Esophagus squamous epithelium (tissue), 5 donors: Measurements from ENCODE around the gene BAG3. TPM values are rescaled to one million over a fixed set of nuclear protein-coding genes. Genes with fewer than 3 reads are reported as not detected.

Experiments
- DNase-seq: peaks from one replicate; lab custom pipeline; 2025; lab: John Stamatoyannopoulos, UW
- H3K27ac ChIP-seq, 4 donors: fragments of 200-600 bp; sonication (generic); one replicate each; pipeline ENCODE4 v1.5.1; 2016 to 2019; ENCODE audit warnings: mild to moderate bottlenecking in 1 of 4
- H3K27me3 ChIP-seq, 4 donors: fragments of 200-600 bp; sonication (generic); 1 replicate in 3 of 4; 2 replicates in 1 of 4; pipeline versions ENCODE4 v1.5.1 to v1.6.0; 2017 to 2021; ENCODE audit warnings: antibody characterized with exemption in 1 of 4
- H3K36me3 ChIP-seq, 3 donors: fragments of 200-600 bp; sonication (generic); one replicate each; pipeline ENCODE4 v1.5.1; 2016 to 2019
- H3K4me1 ChIP-seq, 3 donors: fragments of 200-600 bp; sonication (generic); one replicate each; pipeline ENCODE4 v1.5.1; 2017 to 2019
- H3K4me3 ChIP-seq, 4 donors: fragments of 200-600 bp; sonication (generic); 1 replicate in 3 of 4; 2 replicates in 1 of 4; pipeline ENCODE4 v1.5.1; 2016 to 2019; ENCODE audit warnings: mild to moderate bottlenecking in 2 of 4, moderate library complexity in 1 of 4
- H3K9me3 ChIP-seq, 3 donors: fragments of 200-600 bp; sonication (generic); one replicate each; pipeline ENCODE4 v1.5.1; 2016 to 2019
- POLR2A ChIP-seq, 4 donors: fragments of 450-650 bp; IDR thresholded peaks; one replicate each; pipeline ENCODE4 v1.6.1; 2017; ENCODE audit warnings: antibody characterized with exemption in 4 of 4, mild to moderate bottlenecking in 4 of 4, moderate library complexity in 3 of 4
- WGBS, 2 donors: methylation state at CpG; one replicate each; pipeline ENCODE4 v1.1.5; 2018; 5-methylcytosine and 5-hydroxymethylcytosine counted together
- intact Hi-C: fragments of 100-400 bp; cut with DNase I; formaldehyde crosslinking; loops from one replicate; pipeline ENCODE4 v1.15.0; 2022
- total RNA-seq, 4 donors: library from RNA; depleted of rRNA; stranded (reverse); fragments of >200 nt; gene quantifications; one replicate each; pipeline ENCODE4 v1.1.0, GENCODE V29; 2016
- TF ChIP-seq, protein P1 (sequence below), 6 experiments: fragments of 450-650 bp in 4 of 6; fragments of 200-600 bp in 2 of 6; sonication (generic) in 2 of 6; IDR thresholded peaks; one replicate each; pipeline ENCODE4 v1.5.1; 2016 to 2019; ENCODE audit warnings: antibody characterized with exemption in 6 of 6, mild to moderate bottlenecking in 4 of 6, moderate library complexity in 4 of 6
- donor health status: DM: yes; HTN: yes; CAD: no.

BAG3 gene
- total RNA-seq, 4 donors from 2014 or later = 51.6 to 102 (median 57.2) TPM

DNA sequence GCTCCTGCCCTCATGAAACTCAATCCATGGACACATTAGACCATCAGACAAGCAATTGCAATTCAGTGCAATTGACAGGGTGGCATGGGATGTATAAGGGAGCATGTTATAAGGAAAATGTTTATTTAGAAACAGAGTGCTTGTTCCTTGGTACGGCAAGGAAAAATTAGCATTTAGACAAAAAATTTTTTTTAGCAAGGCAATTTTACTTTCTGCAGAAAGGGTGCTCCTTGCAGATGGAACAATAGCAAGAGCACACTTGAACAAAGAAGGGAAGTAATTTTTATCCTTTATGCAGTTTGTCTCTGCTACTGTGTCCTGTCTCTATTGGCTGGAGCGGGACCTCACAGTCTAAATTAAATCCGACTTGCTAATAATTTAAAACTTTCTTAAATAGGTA lies 6.2 kb upstream of the BAG3 start:
- no peaks in the 10 kb centered on the region for H3K36me3 ChIP-seq
- 88 to 93% methylated on average over 3 of the region's 3 CpGs for WGBS, 2 donors
- H3K27me3 ChIP-seq = no peaks in the 10 kb centered on the region
- no peak overlapping the region for H3K27ac ChIP-seq
- intact Hi-C loops = no loop called here
- H3K4me3 ChIP-seq = no peak overlapping the region
- no peak for DNase-seq
- peaks cover 0 to 19% (median 0%) of the 10 kb centered on the region in 3 donors for H3K4me1 ChIP-seq
- H3K9me3 ChIP-seq = peaks cover 0 to 16% (median 0%) of the 10 kb centered on the region in 3 donors
- no peak for TF ChIP-seq POLR2A (IDR thresholded peaks at IDR 0.05)
- TF ChIP-seq, protein P1, sequence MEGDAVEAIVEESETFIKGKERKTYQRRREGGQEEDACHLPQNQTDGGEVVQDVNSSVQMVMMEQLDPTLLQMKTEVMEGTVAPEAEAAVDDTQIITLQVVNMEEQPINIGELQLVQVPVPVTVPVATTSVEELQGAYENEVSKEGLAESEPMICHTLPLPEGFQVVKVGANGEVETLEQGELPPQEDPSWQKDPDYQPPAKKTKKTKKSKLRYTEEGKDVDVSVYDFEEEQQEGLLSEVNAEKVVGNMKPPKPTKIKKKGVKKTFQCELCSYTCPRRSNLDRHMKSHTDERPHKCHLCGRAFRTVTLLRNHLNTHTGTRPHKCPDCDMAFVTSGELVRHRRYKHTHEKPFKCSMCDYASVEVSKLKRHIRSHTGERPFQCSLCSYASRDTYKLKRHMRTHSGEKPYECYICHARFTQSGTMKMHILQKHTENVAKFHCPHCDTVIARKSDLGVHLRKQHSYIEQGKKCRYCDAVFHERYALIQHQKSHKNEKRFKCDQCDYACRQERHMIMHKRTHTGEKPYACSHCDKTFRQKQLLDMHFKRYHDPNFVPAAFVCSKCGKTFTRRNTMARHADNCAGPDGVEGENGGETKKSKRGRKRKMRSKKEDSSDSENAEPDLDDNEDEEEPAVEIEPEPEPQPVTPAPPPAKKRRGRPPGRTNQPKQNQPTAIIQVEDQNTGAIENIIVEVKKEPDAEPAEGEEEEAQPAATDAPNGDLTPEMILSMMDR (IDR thresholded peaks at IDR 0.05) = no peak

DNA sequence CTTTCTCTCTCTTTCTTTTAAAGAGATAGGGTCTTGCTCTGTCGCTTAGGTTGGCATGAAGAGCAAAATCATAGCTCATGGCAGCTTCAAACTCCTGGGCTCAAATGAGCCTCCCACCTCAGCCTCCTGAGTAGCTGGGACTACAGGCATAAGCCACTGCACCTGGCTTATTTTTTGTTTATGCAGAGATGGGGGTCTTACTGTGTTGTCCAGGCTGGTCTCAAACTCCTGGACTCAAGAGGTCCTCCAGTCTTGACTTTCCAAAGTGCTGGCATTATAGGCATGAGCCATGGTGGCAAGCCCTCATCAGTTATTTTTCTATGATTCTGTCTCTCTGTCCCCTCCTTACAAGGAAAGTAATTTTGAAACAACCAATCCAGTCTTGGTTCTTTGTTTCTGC lies 1.1 kb upstream of the BAG3 start:
- intact Hi-C loops = no loop called here
- peaks cover 14 to 33% (median 18%) of the 10 kb centered on the region in 3 donors for H3K4me1 ChIP-seq
- WGBS, 2 donors = 91 to 94% methylated on average over 1 of the region's 1 CpG
- no peaks in the 10 kb centered on the region for H3K36me3 ChIP-seq
- DNase-seq = no peak
- H3K27me3 ChIP-seq = no peaks in the 10 kb centered on the region
- peaks cover 0 to 5% (median 0%) of the 10 kb centered on the region in 3 donors for H3K9me3 ChIP-seq
- no peak overlapping the region for H3K27ac ChIP-seq
- no peak for TF ChIP-seq POLR2A (IDR thresholded peaks at IDR 0.05)
- TF ChIP-seq, protein P1 (IDR thresholded peaks at IDR 0.05) = no peak
- H3K4me3 ChIP-seq = no peak overlapping the region

DNA sequence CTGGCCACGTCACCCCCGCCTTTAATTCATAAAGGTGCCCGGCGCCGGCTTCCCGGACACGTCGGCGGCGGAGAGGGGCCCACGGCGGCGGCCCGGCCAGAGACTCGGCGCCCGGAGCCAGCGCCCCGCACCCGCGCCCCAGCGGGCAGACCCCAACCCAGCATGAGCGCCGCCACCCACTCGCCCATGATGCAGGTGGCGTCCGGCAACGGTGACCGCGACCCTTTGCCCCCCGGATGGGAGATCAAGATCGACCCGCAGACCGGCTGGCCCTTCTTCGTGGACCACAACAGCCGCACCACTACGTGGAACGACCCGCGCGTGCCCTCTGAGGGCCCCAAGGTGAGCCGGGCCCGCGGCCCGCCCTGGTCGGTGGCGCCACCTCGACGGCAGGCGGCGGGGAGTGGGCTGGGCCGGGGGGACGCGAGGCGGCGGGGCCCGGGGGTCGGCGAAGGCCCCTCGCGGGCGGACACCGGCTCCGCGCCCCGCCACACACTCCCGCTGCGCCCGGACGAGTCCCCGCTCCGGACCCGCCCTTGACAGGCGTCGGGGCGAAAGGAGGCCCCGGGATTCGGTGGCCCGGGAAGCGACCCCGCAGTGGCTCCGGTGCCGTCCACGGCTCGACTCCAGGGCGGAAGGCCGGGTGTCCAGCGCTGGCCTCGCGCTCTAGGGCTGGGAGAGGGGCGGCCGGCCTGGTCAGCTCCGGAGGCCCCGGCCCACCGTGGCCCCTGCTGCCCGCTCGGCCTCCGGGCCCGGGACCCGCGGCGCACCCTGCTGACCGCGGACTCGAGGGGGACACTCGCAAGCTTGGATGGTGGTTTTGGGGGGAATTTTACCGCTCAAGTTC lies 557 bp downstream of the BAG3 start:
- DNase-seq = no peak
- Histone ChIP-seq H3K27ac (peak overlapping the region; percentile 99 to 100 (median 100)), H3K4me1 (peaks cover 30 to 49% (median 35%) of the 10 kb centered on the region in 3 donors), H3K4me3 (peak overlapping the region; percentile 84 to 99 (median 99)), H3K27me3 (no peaks in the 10 kb centered on the region), H3K36me3 (peaks cover 0 to 1% (median 0%) of the 10 kb centered on the region in 3 donors), H3K9me3 (no peaks in the 10 kb centered on the region)
- intact Hi-C loops = no loop called here
- peak in 1 of 4 donors; percentile 77 for TF ChIP-seq POLR2A (IDR thresholded peaks at IDR 0.05)
- TF ChIP-seq, protein P1 (IDR thresholded peaks at IDR 0.05) = no peak
- 0 to 1% methylated on average over 11 to 24 of the region's 107 CpGs for WGBS, 2 donors

DNA sequence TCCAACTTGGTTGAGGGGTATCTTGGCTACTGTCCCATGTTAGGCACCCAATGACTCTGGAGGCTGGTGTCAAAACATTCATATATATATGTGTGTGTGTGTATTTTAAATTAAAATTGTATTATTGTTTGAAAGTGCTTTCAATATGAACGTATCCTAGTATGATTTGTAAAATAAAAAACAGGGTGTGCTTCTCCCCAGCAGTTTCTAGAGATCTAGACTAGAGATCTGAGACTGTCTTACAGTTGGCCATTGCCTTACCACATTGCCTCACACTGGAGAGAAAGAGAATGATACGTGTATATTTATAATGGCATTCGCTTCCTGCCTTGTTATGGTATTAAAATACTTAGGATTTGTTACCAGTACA lies 1.2 kb downstream of the BAG3 start:
- TF ChIP-seq, protein P1 (IDR thresholded peaks at IDR 0.05) = peak in 1 of 6 experiments; percentile 20
- peak in 2 of 4 donors; percentile 22 to 40 for TF ChIP-seq POLR2A (IDR thresholded peaks at IDR 0.05)
- H3K27ac ChIP-seq = peak overlapping the region; percentile 99 to 100 (median 100)
- peaks cover 36 to 56% (median 41%) of the 10 kb centered on the region in 3 donors for H3K4me1 ChIP-seq
- WGBS, 2 donors = 0 to 8% methylated on average over 3 of the region's 3 CpGs
- H3K4me3 ChIP-seq = peak overlapping the region; percentile 84 to 99 (median 99)
- H3K9me3 ChIP-seq = no peaks in the 10 kb centered on the region
- H3K27me3 ChIP-seq = no peaks in the 10 kb centered on the region
- intact Hi-C loops = no loop called here
- DNase-seq = no peak
- peaks cover 0 to 7% (median 0%) of the 10 kb centered on the region in 3 donors for H3K36me3 ChIP-seq

DNA sequence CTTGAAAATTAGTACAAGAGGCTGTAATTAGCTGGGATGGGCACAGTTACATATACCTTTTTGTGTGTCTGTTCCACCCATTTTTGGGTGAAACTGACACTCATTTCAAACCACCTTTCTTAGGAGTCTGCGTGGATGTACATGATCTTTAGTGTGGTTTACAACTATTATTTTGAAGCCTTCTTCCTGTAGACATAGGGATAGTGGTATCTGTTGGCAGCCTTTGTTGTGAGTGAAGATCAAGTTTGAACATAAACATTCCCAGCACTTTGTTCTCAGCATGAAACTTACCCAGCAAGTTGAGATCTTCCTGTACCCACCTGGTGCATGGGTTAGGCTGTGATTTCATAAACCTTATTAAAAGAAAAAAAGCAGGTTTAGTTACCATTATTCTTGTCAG lies 2.0 kb downstream of the BAG3 start:
- Histone ChIP-seq H3K4me3 (peak overlapping the region; percentile 84 to 99 (median 99)), H3K4me1 (peaks cover 45 to 64% (median 50%) of the 10 kb centered on the region in 3 donors), H3K36me3 (peaks cover 0 to 10% (median 0%) of the 10 kb centered on the region in 3 donors), H3K27me3 (no peaks in the 10 kb centered on the region), H3K9me3 (no peaks in the 10 kb centered on the region), H3K27ac (peak overlapping the region; percentile 99 to 100 (median 100))
- intact Hi-C loops = no loop called here
- no peak for DNase-seq
- 21 to 29% methylated on average over 1 of the region's 1 CpG for WGBS, 2 donors
- TF ChIP-seq, protein P1 (IDR thresholded peaks at IDR 0.05) = no peak
- TF ChIP-seq POLR2A (IDR thresholded peaks at IDR 0.05) = no peak
